Peyer's patch (tissue), 4 donors: ENCODE measurements around the gene GLS. TPM values are rescaled to one million over a fixed set of nuclear protein-coding genes. Genes with fewer than 3 reads are reported as not detected.

ENCODE experiments used
- DNase-seq, 3 donors: peaks; one replicate each; pipeline ENCODE4 v3.0.0-alpha.2; 2017 to 2019
- H3K27ac ChIP-seq, 4 donors: fragments of 200-600 bp; sonication (generic); one replicate each; pipeline ENCODE4 v1.5.1; 2016 to 2019
- H3K27me3 ChIP-seq, 2 donors: fragments of 200-600 bp; sonication (generic); one replicate each; pipeline ENCODE4 v1.5.1; 2019
- H3K36me3 ChIP-seq, 3 donors: fragments of 200-600 bp; sonication (generic); one replicate each; pipeline ENCODE4 v1.5.1; 2016 to 2019
- H3K4me1 ChIP-seq, 4 donors: fragments of 200-600 bp; sonication (generic); one replicate each; pipeline ENCODE4 v1.5.1; 2016 to 2019
- H3K4me3 ChIP-seq, 4 donors: fragments of 200-600 bp; sonication (generic); 1 replicate in 3 of 4; 2 replicates in 1 of 4; pipeline ENCODE4 v1.5.1; 2016 to 2019; ENCODE audit warnings: mild to moderate bottlenecking in 1 of 4
- H3K9me3 ChIP-seq, 4 donors: fragments of 200-600 bp; sonication (generic); one replicate each; pipeline ENCODE4 v1.5.1; 2016 to 2019; ENCODE audit warnings: mild to moderate bottlenecking in 1 of 4
- POLR2A ChIP-seq, 2 donors: fragments of 450-650 bp; IDR thresholded peaks; one replicate each; pipeline ENCODE4 v1.5.1; 2017; ENCODE audit warnings: antibody characterized with exemption in 2 of 2, mild to moderate bottlenecking in 2 of 2, moderate library complexity in 2 of 2
- total RNA-seq, 4 donors: library from RNA; depleted of rRNA; stranded (reverse); fragments of >200 nt; gene quantifications; one replicate each; pipeline ENCODE4 v1.1.0, GENCODE V29; 2016
- TF ChIP-seq, protein P1 (sequence below), 6 experiments: fragments of 450-650 bp in 4 of 6; fragments of 200-600 bp in 2 of 6; sonication (generic) in 1 of 6; IDR thresholded peaks; one replicate each; pipeline ENCODE4 v1.5.1; 2017 to 2019; ENCODE audit warnings: antibody characterized with exemption in 6 of 6, mild to moderate bottlenecking in 3 of 6, moderate library complexity in 1 of 6

Gene GLS
- total RNA-seq, 4 donors from 2014 or later = 232 to 298 (median 258) TPM

- Histone ChIP-seq H3K27ac (no peak overlapping the region), H3K36me3 (no peaks in the 10 kb centered on the region), H3K4me3 (no peak overlapping the region), H3K9me3 (no peaks in the 10 kb centered on the region), H3K27me3 (no peaks in the 10 kb centered on the region), H3K4me1 (peaks cover 0 to 7% (median 0%) of the 10 kb centered on the region in 4 donors)
- DNase-seq = no peak
- TF ChIP-seq, protein P1, sequence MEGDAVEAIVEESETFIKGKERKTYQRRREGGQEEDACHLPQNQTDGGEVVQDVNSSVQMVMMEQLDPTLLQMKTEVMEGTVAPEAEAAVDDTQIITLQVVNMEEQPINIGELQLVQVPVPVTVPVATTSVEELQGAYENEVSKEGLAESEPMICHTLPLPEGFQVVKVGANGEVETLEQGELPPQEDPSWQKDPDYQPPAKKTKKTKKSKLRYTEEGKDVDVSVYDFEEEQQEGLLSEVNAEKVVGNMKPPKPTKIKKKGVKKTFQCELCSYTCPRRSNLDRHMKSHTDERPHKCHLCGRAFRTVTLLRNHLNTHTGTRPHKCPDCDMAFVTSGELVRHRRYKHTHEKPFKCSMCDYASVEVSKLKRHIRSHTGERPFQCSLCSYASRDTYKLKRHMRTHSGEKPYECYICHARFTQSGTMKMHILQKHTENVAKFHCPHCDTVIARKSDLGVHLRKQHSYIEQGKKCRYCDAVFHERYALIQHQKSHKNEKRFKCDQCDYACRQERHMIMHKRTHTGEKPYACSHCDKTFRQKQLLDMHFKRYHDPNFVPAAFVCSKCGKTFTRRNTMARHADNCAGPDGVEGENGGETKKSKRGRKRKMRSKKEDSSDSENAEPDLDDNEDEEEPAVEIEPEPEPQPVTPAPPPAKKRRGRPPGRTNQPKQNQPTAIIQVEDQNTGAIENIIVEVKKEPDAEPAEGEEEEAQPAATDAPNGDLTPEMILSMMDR (IDR thresholded peaks at IDR 0.05) = no peak
- TF ChIP-seq POLR2A (IDR thresholded peaks at IDR 0.05) = no peak
Measured at GRCh38 chr2:190875891-190876290, 4.7 kb upstream of the GLS start.

GRCh38 chr2:190876631-190877030, 4.0 kb upstream of the GLS start:
- Histone ChIP-seq H3K4me3 (no peak overlapping the region), H3K36me3 (no peaks in the 10 kb centered on the region), H3K9me3 (no peaks in the 10 kb centered on the region), H3K27ac (no peak overlapping the region), H3K4me1 (peaks cover 0 to 7% (median 0%) of the 10 kb centered on the region in 4 donors), H3K27me3 (no peaks in the 10 kb centered on the region)
- no peak for DNase-seq
- TF ChIP-seq POLR2A (IDR thresholded peaks at IDR 0.05) = no peak
- TF ChIP-seq, protein P1 (IDR thresholded peaks at IDR 0.05) = no peak

DNA sequence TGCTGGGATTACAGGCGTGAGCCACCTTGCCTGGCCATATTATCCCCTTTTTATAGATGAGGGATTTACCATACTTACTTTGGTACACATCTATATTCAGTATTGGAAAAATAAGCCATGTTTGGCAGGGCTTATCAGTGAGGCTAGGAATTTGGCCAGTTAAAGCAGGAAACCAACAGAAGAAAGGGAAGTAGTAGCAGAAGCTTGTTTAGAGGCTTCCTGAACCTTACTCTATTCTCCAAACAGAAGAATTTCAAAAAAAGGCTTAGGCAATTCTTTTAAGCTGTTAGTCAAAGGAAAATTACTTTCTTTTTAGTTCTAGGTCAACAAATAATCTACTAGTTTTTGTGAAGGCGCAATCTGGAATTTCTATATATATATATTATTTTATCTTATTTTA, 3.2 kb upstream of the GLS start:
- no peak for DNase-seq
- Histone ChIP-seq H3K4me1 (peaks cover 0 to 7% (median 0%) of the 10 kb centered on the region in 4 donors), H3K36me3 (no peaks in the 10 kb centered on the region), H3K4me3 (no peak overlapping the region), H3K27me3 (no peaks in the 10 kb centered on the region), H3K9me3 (no peaks in the 10 kb centered on the region), H3K27ac (no peak overlapping the region)
- TF ChIP-seq, protein P1 (IDR thresholded peaks at IDR 0.05) = no peak
- no peak for TF ChIP-seq POLR2A (IDR thresholded peaks at IDR 0.05)

GRCh38 chr2:190879474-190880377, 895 bp upstream of the GLS start:
- TF ChIP-seq, protein P1 (IDR thresholded peaks at IDR 0.05) = no peak
- TF ChIP-seq POLR2A (IDR thresholded peaks at IDR 0.05) = no peak
- DNase-seq = peak in 2 of 3 donors; percentile 53 to 58
- Histone ChIP-seq H3K27me3 (no peaks in the 10 kb centered on the region), H3K9me3 (no peaks in the 10 kb centered on the region), H3K36me3 (no peaks in the 10 kb centered on the region), H3K4me1 (peaks cover 0 to 23% (median 4%) of the 10 kb centered on the region in 4 donors), H3K4me3 (peak overlapping the region; percentile 71 to 91 (median 82)), H3K27ac (peak overlapping the region; percentile 90 to 98 (median 96))

GRCh38 chr2:190881084-190881597, 520 bp downstream of the GLS start:
- Histone ChIP-seq H3K4me1 (peaks cover 0 to 36% (median 8%) of the 10 kb centered on the region in 4 donors), H3K27me3 (no peaks in the 10 kb centered on the region), H3K36me3 (no peaks in the 10 kb centered on the region), H3K27ac (peak overlapping the region; percentile 90 to 98 (median 96)), H3K4me3 (peak overlapping the region; percentile 71 to 91 (median 82)), H3K9me3 (no peaks in the 10 kb centered on the region)
- no peak for DNase-seq
- TF ChIP-seq, protein P1 (IDR thresholded peaks at IDR 0.05) = no peak
- no peak for TF ChIP-seq POLR2A (IDR thresholded peaks at IDR 0.05)
